Chondrocyte (in vitro differentiated cells): ENCODE data around the gene RALY. TPM values are rescaled to one million over a fixed set of nuclear protein-coding genes. Genes with fewer than 3 reads are reported as not detected.

Experiments used
- DNase-seq: peaks from one replicate; pipeline ENCODE4 v3.0.0; 2021; ENCODE audit warnings: mixed read lengths, low spot score
- H3K27ac Mint-ChIP-seq: one replicate; pipeline ENCODE4 v1.8.0; 2021; ENCODE audit warnings: mild to moderate bottlenecking, moderate library complexity, mixed read lengths; ENCODE audit not compliant: unreplicated experiment
- H3K27me3 Mint-ChIP-seq: 2 replicates; pipeline ENCODE4 v1.8.0; 2021; ENCODE audit warnings: low read depth, mixed read lengths
- H3K36me3 Mint-ChIP-seq: 2 replicates; pipeline ENCODE4 v1.8.0; 2021; ENCODE audit warnings: low read depth, mixed read lengths
- H3K4me1 Mint-ChIP-seq: 2 replicates; pipeline ENCODE4 v1.8.0; 2021; ENCODE audit warnings: low read depth, mild to moderate bottlenecking, mixed read lengths
- H3K4me3 Mint-ChIP-seq: one replicate; pipeline ENCODE4 v1.8.0; 2021; ENCODE audit warnings: mild to moderate bottlenecking, moderate library complexity, mixed read lengths; ENCODE audit not compliant: unreplicated experiment
- H3K9me3 Mint-ChIP-seq: 2 replicates; pipeline ENCODE4 v1.8.0; 2021; ENCODE audit warnings: low read depth, mixed read lengths
- total RNA-seq: library from RNA; stranded (reverse); gene quantifications from 3 replicates; pipeline ENCODE4 v1.2.1, GENCODE V29; 2021
- TF ChIP-seq, protein P1 (sequence below): fragments of 200-600 bp; sonication (generic); IDR thresholded peaks from 2 replicates; pipeline ENCODE4 v1.5.0; 2021; ENCODE audit warnings: antibody characterized with exemption, mild to moderate bottlenecking, moderate library complexity

The RALY gene
- total RNA-seq, 1 donor from 2014 or later, result 169 TPM

DNA sequence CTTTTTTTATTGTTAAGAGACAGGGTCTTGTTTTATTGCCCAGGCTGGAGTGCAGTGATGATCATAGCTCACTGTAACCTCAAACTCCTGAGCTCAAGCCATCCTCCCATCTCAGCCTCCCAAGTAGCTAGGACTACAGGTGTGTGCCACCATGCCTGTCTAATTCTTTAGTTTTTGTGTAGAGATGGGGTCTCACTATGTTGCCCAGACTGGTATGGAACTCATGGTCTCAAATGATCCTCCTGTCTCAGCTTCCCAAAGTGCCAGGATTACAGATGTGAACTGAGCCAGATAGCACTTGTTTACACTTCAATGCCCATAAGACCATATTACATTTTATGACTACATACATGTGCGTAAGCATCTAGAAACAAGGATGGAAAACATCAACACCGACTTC lies 100.2 kb downstream of the RALY start:
- no peaks in the 10 kb centered on the region for H3K27me3 Mint-ChIP-seq
- H3K27ac Mint-ChIP-seq, result peak overlapping the region; percentile 37
- no peak for DNase-seq
- H3K9me3 Mint-ChIP-seq, result no peaks in the 10 kb centered on the region
- no peaks in the 10 kb centered on the region for H3K4me1 Mint-ChIP-seq
- H3K36me3 Mint-ChIP-seq, result peaks cover 69% of the 10 kb centered on the region
- no peak overlapping the region for H3K4me3 Mint-ChIP-seq
- TF ChIP-seq, protein P1, sequence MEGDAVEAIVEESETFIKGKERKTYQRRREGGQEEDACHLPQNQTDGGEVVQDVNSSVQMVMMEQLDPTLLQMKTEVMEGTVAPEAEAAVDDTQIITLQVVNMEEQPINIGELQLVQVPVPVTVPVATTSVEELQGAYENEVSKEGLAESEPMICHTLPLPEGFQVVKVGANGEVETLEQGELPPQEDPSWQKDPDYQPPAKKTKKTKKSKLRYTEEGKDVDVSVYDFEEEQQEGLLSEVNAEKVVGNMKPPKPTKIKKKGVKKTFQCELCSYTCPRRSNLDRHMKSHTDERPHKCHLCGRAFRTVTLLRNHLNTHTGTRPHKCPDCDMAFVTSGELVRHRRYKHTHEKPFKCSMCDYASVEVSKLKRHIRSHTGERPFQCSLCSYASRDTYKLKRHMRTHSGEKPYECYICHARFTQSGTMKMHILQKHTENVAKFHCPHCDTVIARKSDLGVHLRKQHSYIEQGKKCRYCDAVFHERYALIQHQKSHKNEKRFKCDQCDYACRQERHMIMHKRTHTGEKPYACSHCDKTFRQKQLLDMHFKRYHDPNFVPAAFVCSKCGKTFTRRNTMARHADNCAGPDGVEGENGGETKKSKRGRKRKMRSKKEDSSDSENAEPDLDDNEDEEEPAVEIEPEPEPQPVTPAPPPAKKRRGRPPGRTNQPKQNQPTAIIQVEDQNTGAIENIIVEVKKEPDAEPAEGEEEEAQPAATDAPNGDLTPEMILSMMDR, result no peak

DNA sequence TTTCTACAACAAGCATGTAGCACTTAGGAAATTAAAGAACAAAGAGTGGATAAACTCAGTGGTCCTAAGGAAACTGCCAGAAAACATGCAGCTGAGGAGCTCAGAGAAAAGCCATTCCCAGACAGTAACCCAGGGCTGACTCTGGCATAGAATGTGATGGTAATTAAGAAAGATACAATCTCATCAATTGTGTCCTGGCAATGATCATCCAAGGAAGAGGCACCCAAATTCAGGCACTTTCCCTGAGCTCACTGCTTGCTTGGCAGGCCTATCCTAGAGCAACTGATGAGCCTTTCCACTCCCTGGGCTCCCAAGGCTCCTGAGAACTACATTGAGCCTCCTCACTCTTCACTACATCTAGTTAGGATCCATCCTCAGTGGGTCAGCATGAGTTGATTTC lies 102.1 kb downstream of the RALY start:
- TF ChIP-seq, protein P1, result no peak
- peaks cover 4% of the 10 kb centered on the region for H3K4me1 Mint-ChIP-seq
- no peak for DNase-seq
- peak overlapping the region; percentile 54 for H3K27ac Mint-ChIP-seq
- peaks cover 68% of the 10 kb centered on the region for H3K36me3 Mint-ChIP-seq
- H3K9me3 Mint-ChIP-seq, result no peaks in the 10 kb centered on the region
- H3K27me3 Mint-ChIP-seq, result no peaks in the 10 kb centered on the region
- no peak overlapping the region for H3K4me3 Mint-ChIP-seq

DNA sequence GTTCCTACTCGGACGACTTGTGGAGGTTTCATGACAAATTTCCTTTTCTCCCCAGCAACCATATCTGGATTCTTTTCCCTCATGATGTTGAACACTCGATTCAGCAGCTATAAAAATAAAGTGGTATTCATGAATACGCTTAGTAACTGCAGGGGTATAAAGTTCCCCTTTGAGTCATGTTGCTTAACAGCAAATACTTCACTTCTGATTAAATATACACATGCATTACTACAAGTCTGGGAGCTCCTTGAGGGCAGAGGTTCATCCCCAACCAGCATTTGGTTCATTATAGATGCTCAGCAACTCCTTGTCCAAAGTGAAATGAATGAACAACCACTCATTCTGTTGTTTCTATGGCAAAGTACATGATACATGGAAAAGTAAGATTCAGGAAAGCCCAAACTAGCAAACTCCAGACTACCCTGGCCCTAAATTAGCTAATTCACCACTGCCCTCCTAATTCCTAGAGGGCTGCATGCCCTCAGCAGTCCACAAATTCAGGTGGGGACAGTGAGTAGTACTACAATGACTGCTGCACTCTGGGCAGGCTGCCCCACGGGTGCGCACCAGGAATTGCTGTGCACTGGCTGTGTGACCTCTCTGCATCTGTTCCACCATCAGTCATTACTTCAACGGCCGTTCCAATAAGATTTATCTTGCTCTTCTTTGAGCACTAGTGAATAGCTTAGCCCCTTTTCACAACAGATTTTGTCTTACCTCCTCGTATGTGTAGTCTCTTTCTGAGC lies 103.2 kb downstream of the RALY start:
- no peak for DNase-seq
- H3K36me3 Mint-ChIP-seq, result peaks cover 70% of the 10 kb centered on the region
- H3K9me3 Mint-ChIP-seq, result no peaks in the 10 kb centered on the region
- no peak overlapping the region for H3K4me3 Mint-ChIP-seq
- H3K27me3 Mint-ChIP-seq, result no peaks in the 10 kb centered on the region
- TF ChIP-seq, protein P1, result no peak
- H3K4me1 Mint-ChIP-seq, result peaks cover 5% of the 10 kb centered on the region
- peak overlapping the region; percentile 58 for H3K27ac Mint-ChIP-seq

DNA sequence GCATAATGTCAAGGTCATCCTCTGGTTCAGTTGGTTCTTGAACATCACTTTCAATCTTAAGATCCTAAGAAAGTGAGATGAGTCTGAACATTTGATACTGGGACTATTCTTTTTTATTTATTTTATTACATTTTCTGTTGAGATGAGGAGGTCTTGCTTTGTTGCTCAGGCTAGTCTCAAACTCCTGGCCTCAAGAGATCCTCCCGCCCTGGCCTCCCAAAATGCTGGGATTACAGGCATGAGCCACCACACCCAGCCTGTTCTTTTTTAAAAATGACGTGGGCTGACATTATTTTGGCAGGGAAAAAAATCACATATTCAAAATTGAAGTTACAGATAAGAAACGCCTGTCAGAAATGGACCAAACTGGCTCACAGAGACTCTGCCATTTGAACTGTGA lies 104.9 kb downstream of the RALY start:
- Mint-ChIP-seq H3K27ac (peak overlapping the region; percentile 41), H3K27me3 (no peaks in the 10 kb centered on the region), H3K36me3 (peaks cover 69% of the 10 kb centered on the region), H3K9me3 (no peaks in the 10 kb centered on the region), H3K4me1 (peaks cover 5% of the 10 kb centered on the region), H3K4me3 (no peak overlapping the region)
- TF ChIP-seq, protein P1, result no peak
- DNase-seq, result no peak

DNA sequence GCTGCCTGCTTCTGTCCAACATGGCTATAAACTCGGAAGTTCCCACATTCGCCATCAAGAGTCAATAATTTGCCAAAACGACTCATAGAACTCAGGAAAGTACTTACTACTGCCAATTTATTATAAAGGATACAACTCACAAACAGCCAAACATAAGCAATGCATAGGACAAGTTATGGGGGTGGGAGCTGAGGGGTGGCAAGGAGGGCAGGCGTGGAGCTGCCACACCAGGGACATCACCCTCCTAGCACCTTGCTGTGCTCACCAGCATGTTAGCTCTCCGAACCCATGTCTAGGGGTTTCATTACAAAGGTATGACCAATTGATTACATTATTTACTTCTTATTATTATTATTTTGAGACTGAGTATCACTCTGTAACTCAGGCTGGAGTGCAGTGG lies 106.0 kb downstream of the RALY start:
- no peak overlapping the region for H3K4me3 Mint-ChIP-seq
- H3K36me3 Mint-ChIP-seq, result peaks cover 71% of the 10 kb centered on the region
- DNase-seq, result no peak
- H3K27ac Mint-ChIP-seq, result no peak overlapping the region
- H3K27me3 Mint-ChIP-seq, result no peaks in the 10 kb centered on the region
- peaks cover 12% of the 10 kb centered on the region for H3K4me1 Mint-ChIP-seq
- TF ChIP-seq, protein P1, result no peak
- no peaks in the 10 kb centered on the region for H3K9me3 Mint-ChIP-seq
